DOHH2 (cell line): ENCODE results near the gene CTPS1.

Experiments used
- H3F3A ChIP-seq: fragments of 200-600 bp; sonication (generic), shearing (Covaris generic); 2 replicates; pipeline ENCODE4 v1.6.0; 2016; ENCODE audit warnings: antibody characterized with exemption, mild to moderate bottlenecking; ENCODE audit not compliant: control insufficient read depth, insufficient read depth
- H3K27ac ChIP-seq: fragments of 200-600 bp; sonication (generic); 2 replicates; pipeline ENCODE4 v1.5.1; 2014; ENCODE audit warnings: low read depth, mild to moderate bottlenecking, low read length, moderate library complexity
- H3K27me3 ChIP-seq: fragments of 200-600 bp; sonication (generic); 2 replicates; pipeline ENCODE4 v1.6.1; 2014; ENCODE audit warnings: mild to moderate bottlenecking, low read length, mixed read lengths; ENCODE audit not compliant: control insufficient read depth
- H3K36me3 ChIP-seq: fragments of 200-600 bp; sonication (generic); 2 replicates; pipeline ENCODE4 v1.6.1; 2014; ENCODE audit warnings: mild to moderate bottlenecking, low read length, moderate library complexity, mixed read lengths; ENCODE audit not compliant: control insufficient read depth
- H3K4me1 ChIP-seq: fragments of 200-600 bp; sonication (generic); 2 replicates; pipeline ENCODE4 v1.6.1; 2014; ENCODE audit warnings: mild to moderate bottlenecking, low read length, mixed read lengths; ENCODE audit not compliant: control insufficient read depth
- H3K4me2 ChIP-seq: fragments of 200-600 bp; sonication (generic); 2 replicates; pipeline ENCODE4 v1.6.0; 2014; ENCODE audit warnings: mild to moderate bottlenecking, low read length, moderate library complexity
- H3K4me3 ChIP-seq: fragments of 200-600 bp; sonication (generic); 2 replicates; pipeline ENCODE4 v1.5.1; 2014; ENCODE audit warnings: mild to moderate bottlenecking, low read length, mixed read lengths
- H3K79me2 ChIP-seq: fragments of 200-600 bp; sonication (generic); 2 replicates; pipeline ENCODE4 v1.6.1; 2014; ENCODE audit warnings: mild to moderate bottlenecking, low read length, mixed read lengths; ENCODE audit not compliant: control insufficient read depth
- H3K9me2 ChIP-seq: fragments of 200-600 bp; sonication (generic); replicated peaks from 2 replicates; pipeline ENCODE4 v1.6.1; 2014; ENCODE audit warnings: mild to moderate bottlenecking, low read length, mixed read lengths; ENCODE audit not compliant: control insufficient read depth
- H3K9me3 ChIP-seq: fragments of 200-600 bp; sonication (generic); 2 replicates; pipeline ENCODE4 v1.6.1; 2014; ENCODE audit warnings: antibody characterized with exemption, low read length, mixed read lengths; ENCODE audit not compliant: control insufficient read depth, insufficient read depth
- H4K20me1 ChIP-seq: fragments of 200-600 bp; sonication (generic); 2 replicates; pipeline ENCODE4 v1.6.0; 2014; ENCODE audit warnings: low read depth, mild to moderate bottlenecking, antibody characterized with exemption, low read length, moderate library complexity; ENCODE audit not compliant: control insufficient read depth, insufficient read depth
- EZH2phosphoT487 ChIP-seq: fragments of 200-600 bp; sonication (generic); IDR thresholded peaks from 2 replicates; pipeline ENCODE4 v1.6.1; 2017; ENCODE audit warnings: borderline replicate concordance, mild to moderate bottlenecking, antibody characterized with exemption, low read length, moderate library complexity, mixed read lengths
- TF ChIP-seq, protein P1 (sequence below): fragments of 200-600 bp; sonication (generic); IDR thresholded peaks from one replicate; pipeline ENCODE4 v1.5.1; 2014; ENCODE audit warnings: antibody characterized with exemption, mild to moderate bottlenecking, low read depth, low read length; ENCODE audit not compliant: poor library complexity, severe bottlenecking

Gene CTPS1

DNA sequence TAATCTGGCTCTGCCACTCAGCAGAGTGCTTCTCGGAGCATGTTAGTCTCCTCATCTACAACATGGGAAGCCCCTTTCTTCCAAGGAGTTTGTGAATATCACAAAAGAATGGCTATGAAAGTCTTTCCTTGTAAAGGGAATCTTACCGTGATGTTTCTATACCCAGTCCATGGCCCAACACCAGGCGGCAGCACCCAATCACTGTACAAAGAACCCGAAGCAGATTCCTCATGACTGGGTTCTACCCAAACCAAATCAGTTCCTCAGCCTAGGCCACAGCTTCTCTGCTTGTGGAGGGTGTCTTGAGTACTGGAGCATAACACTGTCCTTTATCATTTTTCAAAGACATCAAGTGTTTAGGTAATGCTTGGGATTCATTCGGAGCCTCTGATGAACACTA lies 58.6 kb downstream of the CTPS1 start:
- Histone ChIP-seq H3K27ac (no peak overlapping the region), H3K9me2 (no peaks in the 10 kb centered on the region), H3F3A (no peaks in the 10 kb centered on the region), H3K79me2 (no peaks in the 10 kb centered on the region), H3K27me3 (no peaks in the 10 kb centered on the region), H3K36me3 (peaks cover 76% of the 10 kb centered on the region), H3K4me3 (no peak overlapping the region), H4K20me1 (no peaks in the 10 kb centered on the region), H3K4me1 (no peaks in the 10 kb centered on the region), H3K4me2 (no peak overlapping the region), H3K9me3 (no peaks in the 10 kb centered on the region)
- TF ChIP-seq EZH2phosphoT487: no peak
- TF ChIP-seq, protein P1, sequence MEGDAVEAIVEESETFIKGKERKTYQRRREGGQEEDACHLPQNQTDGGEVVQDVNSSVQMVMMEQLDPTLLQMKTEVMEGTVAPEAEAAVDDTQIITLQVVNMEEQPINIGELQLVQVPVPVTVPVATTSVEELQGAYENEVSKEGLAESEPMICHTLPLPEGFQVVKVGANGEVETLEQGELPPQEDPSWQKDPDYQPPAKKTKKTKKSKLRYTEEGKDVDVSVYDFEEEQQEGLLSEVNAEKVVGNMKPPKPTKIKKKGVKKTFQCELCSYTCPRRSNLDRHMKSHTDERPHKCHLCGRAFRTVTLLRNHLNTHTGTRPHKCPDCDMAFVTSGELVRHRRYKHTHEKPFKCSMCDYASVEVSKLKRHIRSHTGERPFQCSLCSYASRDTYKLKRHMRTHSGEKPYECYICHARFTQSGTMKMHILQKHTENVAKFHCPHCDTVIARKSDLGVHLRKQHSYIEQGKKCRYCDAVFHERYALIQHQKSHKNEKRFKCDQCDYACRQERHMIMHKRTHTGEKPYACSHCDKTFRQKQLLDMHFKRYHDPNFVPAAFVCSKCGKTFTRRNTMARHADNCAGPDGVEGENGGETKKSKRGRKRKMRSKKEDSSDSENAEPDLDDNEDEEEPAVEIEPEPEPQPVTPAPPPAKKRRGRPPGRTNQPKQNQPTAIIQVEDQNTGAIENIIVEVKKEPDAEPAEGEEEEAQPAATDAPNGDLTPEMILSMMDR: no peak

- TF ChIP-seq, protein P1: no peak
- TF ChIP-seq EZH2phosphoT487: no peak
- Histone ChIP-seq H3K27ac (no peak overlapping the region), H3K4me3 (no peak overlapping the region), H3K9me2 (no peaks in the 10 kb centered on the region), H3K9me3 (no peaks in the 10 kb centered on the region), H3K79me2 (no peaks in the 10 kb centered on the region), H3K27me3 (no peaks in the 10 kb centered on the region), H3K4me1 (no peaks in the 10 kb centered on the region), H4K20me1 (no peaks in the 10 kb centered on the region), H3K36me3 (peaks cover 71% of the 10 kb centered on the region), H3F3A (no peaks in the 10 kb centered on the region), H3K4me2 (no peak overlapping the region)
Observed at GRCh38 chr1:41041614-41042270, 62.2 kb downstream of the CTPS1 start.

DNA sequence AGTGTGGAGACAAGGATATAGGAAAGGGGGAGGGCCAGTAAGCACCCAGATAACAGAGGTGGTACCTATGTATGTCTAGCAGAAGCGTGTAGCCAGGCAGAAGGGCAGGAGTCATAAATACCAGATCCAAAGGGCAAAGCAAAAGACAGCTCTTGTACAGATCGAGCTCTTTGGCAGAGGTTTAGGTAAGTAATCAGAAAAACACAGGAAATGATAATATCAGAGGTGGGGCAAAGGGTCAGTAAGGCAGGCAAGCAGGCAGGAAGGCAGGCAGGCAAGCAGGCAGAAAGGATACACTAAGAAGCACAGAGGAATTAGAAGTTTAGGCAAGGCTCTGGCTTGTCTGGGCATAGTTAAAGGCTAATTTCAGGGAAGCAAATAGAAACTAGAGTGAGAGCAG lies 64.7 kb downstream of the CTPS1 start:
- Histone ChIP-seq H3K36me3 (peaks cover 67% of the 10 kb centered on the region), H4K20me1 (no peaks in the 10 kb centered on the region), H3F3A (no peaks in the 10 kb centered on the region), H3K4me1 (no peaks in the 10 kb centered on the region), H3K4me3 (no peak overlapping the region), H3K4me2 (no peak overlapping the region), H3K9me3 (no peaks in the 10 kb centered on the region), H3K9me2 (no peaks in the 10 kb centered on the region), H3K27me3 (no peaks in the 10 kb centered on the region), H3K79me2 (no peaks in the 10 kb centered on the region), H3K27ac (no peak overlapping the region)
- TF ChIP-seq, protein P1: no peak
- TF ChIP-seq EZH2phosphoT487: no peak
